ENCODE measurements around the gene WDR18.

- TF ChIP-seq POLR2A (IDR thresholded peaks at IDR 0.05) = no peak
- TF ChIP-seq CTCF (IDR thresholded peaks at IDR 0.05) = no peak
Observed at GRCh38 chr19:1041835-1042685, 57.9 kb downstream of the WDR18 start.
